MV-4-11 (cell line): ENCODE data around the gene POP4.

Experiments
- DNase-seq: peaks from one replicate; lab custom pipeline; 2025; lab: John Stamatoyannopoulos, UW

The POP4 gene

GRCh38 chr19:29631450-29631849 lies 25.4 kb downstream of the POP4 start:
- no peak for DNase-seq

- DNase-seq: no peak
Measured at GRCh38 chr19:29634002-29634401, 27.9 kb downstream of the POP4 start.

GRCh38 chr19:29634423-29635130 lies 28.5 kb downstream of the POP4 start:
- DNase-seq: no peak

- DNase-seq: no peak
Measured at GRCh38 chr19:29635963-29636362, 29.9 kb downstream of the POP4 start.

- no peak for DNase-seq
Measured at GRCh38 chr19:29636553-29637360, 30.7 kb downstream of the POP4 start.

- DNase-seq: no peak
Measured at GRCh38 chr19:29639086-29639485, 33.0 kb downstream of the POP4 start.

GRCh38 chr19:29640231-29640630 lies 34.1 kb downstream of the POP4 start:
- no peak for DNase-seq

GRCh38 chr19:29641597-29641996 lies 35.5 kb downstream of the POP4 start:
- DNase-seq: no peak

GRCh38 chr19:29643361-29643935 lies 37.4 kb downstream of the POP4 start:
- no peak for DNase-seq

- peak; percentile 27 for DNase-seq
Measured at GRCh38 chr19:29644210-29644609, 38.1 kb downstream of the POP4 start.

- DNase-seq: no peak
Measured at GRCh38 chr19:29645491-29645867, 39.4 kb downstream of the POP4 start.

GRCh38 chr19:29645911-29646310 lies 39.8 kb downstream of the POP4 start:
- DNase-seq: peak; percentile 50

GRCh38 chr19:29650772-29651387 lies 44.8 kb downstream of the POP4 start:
- no peak for DNase-seq

- no peak for DNase-seq
Measured at GRCh38 chr19:29651622-29652394, 45.7 kb downstream of the POP4 start.

GRCh38 chr19:29653398-29653797 lies 47.3 kb downstream of the POP4 start:
- no peak for DNase-seq

GRCh38 chr19:29655648-29656335 lies 49.7 kb downstream of the POP4 start:
- no peak for DNase-seq

GRCh38 chr19:29658221-29658991 lies 52.3 kb downstream of the POP4 start:
- DNase-seq: no peak

GRCh38 chr19:29660835-29661234 lies 54.8 kb downstream of the POP4 start:
- no peak for DNase-seq

GRCh38 chr19:29662278-29662603 lies 56.2 kb downstream of the POP4 start:
- no peak for DNase-seq

GRCh38 chr19:29662604-29663404 lies 56.7 kb downstream of the POP4 start:
- peak; percentile 70 for DNase-seq
